ENCODE measurements around the gene TREH. TPM values are rescaled to one million over a fixed set of nuclear protein-coding genes. Genes with fewer than 3 reads are reported as not detected.
"Not testable (repeated sequence)": the region's sequence is repeated elsewhere in the genome, so short reads cannot be mapped to it uniquely, and the experiment has no call there.

Gene TREH
- total RNA-seq, 1 donor from 2014 or later: 0.25 TPM

DNA sequence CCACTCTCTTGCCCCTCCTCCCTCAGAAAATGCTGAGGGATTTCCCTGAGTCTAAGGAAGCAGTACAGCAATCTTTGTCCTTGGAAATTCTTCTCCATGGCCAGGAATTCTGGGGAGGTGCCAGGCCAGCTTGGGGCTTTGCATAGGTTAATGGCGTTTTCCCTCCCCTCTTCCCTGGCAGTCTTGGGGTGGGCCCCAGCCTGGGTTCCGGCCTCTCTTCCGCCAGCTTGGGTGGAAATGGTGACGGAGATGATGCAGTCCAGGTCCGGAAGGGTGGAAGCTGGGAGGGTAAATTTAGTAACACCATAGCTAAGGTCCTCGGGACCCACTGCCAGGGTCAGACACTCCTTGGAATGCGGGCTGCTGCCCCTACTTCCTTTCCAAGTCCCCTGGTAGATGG lies 67.1 kb downstream of the TREH start:
- peak overlapping the region; percentile 98 for H3K27ac ChIP-seq
- H3K4me1 ChIP-seq: peaks cover 62% of the 10 kb centered on the region
- H3K4me3 ChIP-seq: no peak overlapping the region
- TF ChIP-seq POLR2A (IDR thresholded peaks at IDR 0.05): no peak
- peak in 1 of 2 donors; percentile 50 for TF ChIP-seq POLR2AphosphoS5 (IDR thresholded peaks at IDR 0.05; ENCODE audit: insufficient read depth in 1 of 2, low read depth in 1 of 2)
- no peaks in the 10 kb centered on the region for H3K27me3 ChIP-seq
- intact Hi-C loops (cut with DNase I): no loop called here
- H3K36me3 ChIP-seq: peaks cover 0 to 27% of the 10 kb centered on the region in 2 donors
- H3K9me3 ChIP-seq: no peaks in the 10 kb centered on the region
- no peak for DNase-seq (ENCODE audit: extremely low spot score in 2 of 2)

DNA sequence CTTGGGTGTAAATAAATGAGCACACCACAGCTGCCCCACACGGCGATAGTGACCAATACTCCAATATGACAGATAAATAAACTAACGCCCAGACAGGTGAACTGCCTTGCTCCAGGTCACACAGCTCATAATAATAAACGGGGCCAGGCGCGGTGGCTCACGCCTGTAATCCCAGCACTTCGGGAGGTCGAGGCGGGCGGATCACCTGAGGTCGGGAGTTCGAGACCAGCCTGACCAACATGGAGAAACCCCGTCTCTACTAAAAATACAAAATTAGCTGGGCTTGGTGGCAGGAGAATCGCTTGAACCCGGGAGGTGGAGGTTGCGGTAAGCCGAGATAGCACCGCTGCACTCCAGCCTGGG lies 68.0 kb downstream of the TREH start:
- peak overlapping the region; percentile 98 for H3K27ac ChIP-seq
- intact Hi-C loops (cut with DNase I); H3K27me3 ChIP-seq; DNase-seq (ENCODE audit: extremely low spot score in 2 of 2); H3K9me3 ChIP-seq: not testable (repeated sequence)
- peaks cover 0 to 20% of the 10 kb centered on the region in 2 donors for H3K36me3 ChIP-seq
- peaks cover 60% of the 10 kb centered on the region for H3K4me1 ChIP-seq
- H3K4me3 ChIP-seq: peak overlapping the region in 1 of 2 donors; percentile 81

DNA sequence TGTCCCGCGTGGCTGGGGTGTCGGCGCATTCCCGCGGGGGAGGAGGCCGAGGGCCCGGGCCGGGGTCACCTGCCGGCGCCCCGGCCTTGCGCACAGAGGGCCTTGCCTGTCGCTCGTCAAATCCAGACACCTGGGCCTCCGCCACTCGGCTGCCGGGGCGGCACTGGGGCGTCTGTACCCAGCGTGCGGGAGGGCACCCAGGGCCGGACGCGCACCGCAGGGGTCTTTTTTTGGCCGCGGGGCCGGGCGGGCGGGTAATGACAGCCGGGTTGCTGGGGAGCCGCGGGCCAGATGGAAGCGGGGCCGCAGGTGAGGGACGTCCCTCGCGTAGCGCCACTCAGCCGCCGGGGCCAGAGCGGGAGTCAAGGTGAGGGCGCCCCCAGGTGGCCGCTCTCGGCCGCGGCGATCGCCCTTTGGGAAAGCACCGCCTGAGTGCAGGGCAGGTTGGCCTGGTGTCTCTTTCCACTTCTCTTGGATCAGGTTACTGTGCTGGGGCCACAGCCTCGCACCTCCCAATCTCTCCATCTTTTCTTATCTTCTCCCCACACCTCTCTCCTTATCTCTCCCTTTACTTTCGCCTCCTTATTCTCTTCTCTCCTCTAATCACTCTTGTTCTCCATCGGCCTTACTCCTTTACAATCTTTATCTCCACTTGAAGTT lies 68.5 kb downstream of the TREH start:
- H3K36me3 ChIP-seq: peaks cover 0 to 14% of the 10 kb centered on the region in 2 donors
- H3K27me3 ChIP-seq: no peaks in the 10 kb centered on the region
- DNase-seq (ENCODE audit: extremely low spot score in 2 of 2): no peak
- H3K9me3 ChIP-seq: no peaks in the 10 kb centered on the region
- peaks cover 65% of the 10 kb centered on the region for H3K4me1 ChIP-seq
- TF ChIP-seq POLR2A (IDR thresholded peaks at IDR 0.05): no peak
- peak in 1 of 2 donors; percentile 48 for TF ChIP-seq POLR2AphosphoS5 (IDR thresholded peaks at IDR 0.05; ENCODE audit: insufficient read depth in 1 of 2, low read depth in 1 of 2)
- TF ChIP-seq CTCF (IDR thresholded peaks at IDR 0.05): peak; percentile 73 to 76 (median 74)
- H3K27ac ChIP-seq: peak overlapping the region; percentile 98
- intact Hi-C loops (cut with DNase I): no loop called here
- peak overlapping the region; percentile 81 to 94 for H3K4me3 ChIP-seq

- H3K9me3 ChIP-seq: no peaks in the 10 kb centered on the region
- peak overlapping the region; percentile 98 for H3K27ac ChIP-seq
- peaks cover 71% of the 10 kb centered on the region for H3K4me1 ChIP-seq
- TF ChIP-seq CTCF (IDR thresholded peaks at IDR 0.05): no peak
- no peak for TF ChIP-seq POLR2AphosphoS5 (IDR thresholded peaks at IDR 0.05; ENCODE audit: insufficient read depth in 1 of 2, low read depth in 1 of 2)
- no peak for TF ChIP-seq POLR2A (IDR thresholded peaks at IDR 0.05)
- peak overlapping the region; percentile 81 to 94 for H3K4me3 ChIP-seq
- intact Hi-C loops (cut with DNase I): no loop called here
- H3K27me3 ChIP-seq: no peaks in the 10 kb centered on the region
- peaks cover 0 to 11% of the 10 kb centered on the region in 2 donors for H3K36me3 ChIP-seq
- no peak for DNase-seq (ENCODE audit: extremely low spot score in 2 of 2)
These were observed 69.2 kb downstream of the TREH start for GRCh38 chr11:118610225-118610772.

DNA sequence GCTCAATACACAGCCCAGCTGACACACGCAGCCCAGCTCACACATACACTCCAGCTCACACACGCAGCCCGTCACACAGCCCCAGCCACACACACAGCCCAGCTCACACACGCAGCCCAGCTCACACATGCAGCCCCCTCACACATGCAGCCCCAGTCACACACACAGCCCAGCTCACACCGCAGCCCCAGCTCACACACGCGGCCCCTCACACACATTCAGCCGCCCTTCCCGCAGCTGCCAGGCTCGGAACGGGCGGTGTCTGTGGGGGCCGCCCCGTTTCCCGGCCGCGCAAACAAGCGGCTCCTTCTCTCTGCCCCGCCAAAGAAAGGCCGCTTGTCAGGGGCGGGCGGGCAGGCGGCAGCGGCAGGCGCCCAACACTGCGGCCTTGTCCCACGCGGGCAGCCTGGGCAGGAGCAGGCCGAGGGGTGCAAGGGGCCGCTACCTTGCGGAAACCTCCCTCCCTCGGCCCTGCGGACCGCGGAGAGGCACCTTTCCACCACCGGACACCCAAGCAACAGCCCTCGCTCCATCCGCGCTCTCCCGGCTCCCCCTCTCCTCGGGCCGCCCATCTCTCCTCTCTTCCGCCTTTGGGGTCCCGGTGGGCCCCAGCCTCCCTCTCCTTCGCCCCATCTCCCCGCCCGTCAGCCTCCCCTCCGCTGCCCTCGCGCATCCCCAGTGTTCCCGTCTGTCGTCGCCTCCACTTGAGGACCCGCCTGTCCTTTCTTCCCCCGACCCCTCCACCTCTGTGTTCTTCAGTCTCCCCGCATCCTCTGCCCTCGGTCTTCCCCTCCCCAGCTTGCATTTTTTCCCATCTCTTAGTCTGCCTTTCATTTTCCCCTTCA lies 69.8 kb downstream of the TREH start:
- peak in 1 of 2 donors; percentile 56 for TF ChIP-seq POLR2AphosphoS5 (IDR thresholded peaks at IDR 0.05; ENCODE audit: insufficient read depth in 1 of 2, low read depth in 1 of 2)
- TF ChIP-seq POLR2A (IDR thresholded peaks at IDR 0.05): no peak
- Histone ChIP-seq H3K4me3 (peak overlapping the region; percentile 81 to 94), H3K27me3 (no peaks in the 10 kb centered on the region), H3K9me3 (no peaks in the 10 kb centered on the region), H3K4me1 (peaks cover 78% of the 10 kb centered on the region), H3K27ac (peak overlapping the region; percentile 98), H3K36me3 (peaks cover 0 to 7% of the 10 kb centered on the region in 2 donors)
- intact Hi-C loops (cut with DNase I): no loop called here
- no peak for DNase-seq (ENCODE audit: extremely low spot score in 2 of 2)

DNA sequence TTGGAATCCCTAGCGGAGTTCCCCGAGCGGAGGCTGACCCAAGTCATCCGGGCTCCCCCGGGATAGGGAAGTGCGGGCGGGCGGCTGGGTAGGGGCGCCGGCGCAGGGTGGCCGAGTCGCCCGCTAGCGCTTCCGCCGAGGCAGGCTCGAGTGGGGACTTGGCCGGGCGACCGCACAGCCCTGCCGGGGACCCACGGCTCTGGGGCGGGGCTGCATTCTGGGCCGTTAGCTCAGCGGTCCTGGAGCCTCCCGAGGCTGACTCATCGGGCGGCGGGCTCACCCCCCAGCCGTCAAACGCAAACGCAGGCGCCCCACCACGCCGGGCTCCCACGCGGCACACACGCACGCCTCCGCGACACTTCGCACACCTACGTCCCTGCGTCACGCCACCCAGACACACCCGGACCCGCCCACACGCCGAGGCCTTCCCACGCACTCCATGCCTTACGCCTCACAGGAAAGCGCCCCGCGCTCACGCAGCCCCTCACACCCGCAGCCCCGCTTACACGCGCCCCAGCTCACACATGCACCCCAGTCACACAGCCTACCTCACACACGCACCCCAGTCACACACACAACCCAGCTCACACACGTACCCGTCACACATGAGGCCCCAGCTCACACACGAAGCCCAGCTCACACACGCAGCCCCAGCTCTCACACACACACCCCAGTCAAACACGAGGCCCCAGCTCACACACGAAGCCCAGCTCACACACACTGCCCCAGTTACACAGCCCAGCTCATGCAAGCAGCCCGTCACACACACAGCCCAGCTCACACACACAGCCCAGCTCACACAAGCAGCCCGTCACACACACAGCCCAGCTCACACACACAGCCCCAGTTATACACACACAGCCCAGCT lies 70.9 kb downstream of the TREH start:
- peak overlapping the region; percentile 81 to 94 for H3K4me3 ChIP-seq
- DNase-seq (ENCODE audit: extremely low spot score in 2 of 2): peak in 1 of 2 donors; percentile 93
- TF ChIP-seq POLR2A (IDR thresholded peaks at IDR 0.05) (peak in 1 of 2 donors; percentile 59), CTCF (IDR thresholded peaks at IDR 0.05) (no peak), POLR2AphosphoS5 (IDR thresholded peaks at IDR 0.05; ENCODE audit: insufficient read depth in 1 of 2, low read depth in 1 of 2) (peak in 1 of 2 donors; percentile 77)
- no peaks in the 10 kb centered on the region for H3K36me3 ChIP-seq
- H3K4me1 ChIP-seq: peaks cover 88% of the 10 kb centered on the region
- intact Hi-C loops (cut with DNase I): no loop called here
- H3K27me3 ChIP-seq: no peaks in the 10 kb centered on the region
- H3K27ac ChIP-seq: peak overlapping the region; percentile 98
- H3K9me3 ChIP-seq: no peaks in the 10 kb centered on the region

All from vagina (tissue), 2 donors.